Measurements from ENCODE around the gene QRICH2. TPM values are rescaled to one million over a fixed set of nuclear protein-coding genes. Genes with fewer than 3 reads are reported as not detected.
"Not testable (repeated sequence)": the region's sequence is repeated elsewhere in the genome, so short reads cannot be mapped to it uniquely, and the experiment has no call there.

QRICH2 gene
- total RNA-seq, 1 experiment from 2014 or later = 4.7 TPM

DNA sequence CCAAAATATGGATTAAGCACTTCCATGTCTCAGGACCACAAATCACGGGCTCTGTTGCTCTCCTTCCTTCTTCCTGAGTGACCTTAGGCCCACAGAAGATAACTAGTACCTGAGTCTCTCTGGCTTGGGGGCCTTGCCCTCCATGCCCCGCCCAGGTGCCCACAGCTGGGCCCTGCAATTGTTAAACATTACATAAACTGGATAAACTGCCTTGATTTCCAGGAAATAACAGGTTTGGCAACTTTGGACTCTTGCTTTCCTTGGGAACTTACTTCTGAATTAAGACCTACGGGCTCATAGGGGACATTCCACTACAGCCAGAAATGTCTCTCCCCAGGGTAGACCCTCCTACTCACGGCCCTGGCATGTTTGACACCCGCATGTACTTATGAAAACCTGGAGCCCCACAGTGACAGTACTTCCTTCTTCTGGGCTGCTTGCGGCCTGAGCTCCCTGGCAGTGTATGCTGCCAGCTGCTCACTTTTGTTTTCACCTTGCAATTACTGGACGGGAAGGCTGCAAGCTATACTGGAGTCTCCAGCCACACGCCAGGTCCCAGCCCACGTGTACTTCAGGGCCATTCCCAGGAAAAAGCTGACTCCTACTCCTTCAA lies 45.2 kb downstream of the QRICH2 start:
- H3K9me3 ChIP-seq (replicated peaks) = peaks cover 2% of the 10 kb centered on the region; the same call in 1 of the 2 replicates
- H3K27ac ChIP-seq = peak overlapping the region; percentile 71
- no peaks in the 10 kb centered on the region for H3K27me3 ChIP-seq (replicated peaks)
- peaks cover 22% of the 10 kb centered on the region for H3K36me3 ChIP-seq
- no peak overlapping the region for H3K4me3 ChIP-seq
- H3K4me1 ChIP-seq (replicated peaks) = peaks cover 47% of the 10 kb centered on the region
- DNase-seq (ENCODE audit: low read depth in 1 of 2, low spot score in 2 of 2) = no peak

DNA sequence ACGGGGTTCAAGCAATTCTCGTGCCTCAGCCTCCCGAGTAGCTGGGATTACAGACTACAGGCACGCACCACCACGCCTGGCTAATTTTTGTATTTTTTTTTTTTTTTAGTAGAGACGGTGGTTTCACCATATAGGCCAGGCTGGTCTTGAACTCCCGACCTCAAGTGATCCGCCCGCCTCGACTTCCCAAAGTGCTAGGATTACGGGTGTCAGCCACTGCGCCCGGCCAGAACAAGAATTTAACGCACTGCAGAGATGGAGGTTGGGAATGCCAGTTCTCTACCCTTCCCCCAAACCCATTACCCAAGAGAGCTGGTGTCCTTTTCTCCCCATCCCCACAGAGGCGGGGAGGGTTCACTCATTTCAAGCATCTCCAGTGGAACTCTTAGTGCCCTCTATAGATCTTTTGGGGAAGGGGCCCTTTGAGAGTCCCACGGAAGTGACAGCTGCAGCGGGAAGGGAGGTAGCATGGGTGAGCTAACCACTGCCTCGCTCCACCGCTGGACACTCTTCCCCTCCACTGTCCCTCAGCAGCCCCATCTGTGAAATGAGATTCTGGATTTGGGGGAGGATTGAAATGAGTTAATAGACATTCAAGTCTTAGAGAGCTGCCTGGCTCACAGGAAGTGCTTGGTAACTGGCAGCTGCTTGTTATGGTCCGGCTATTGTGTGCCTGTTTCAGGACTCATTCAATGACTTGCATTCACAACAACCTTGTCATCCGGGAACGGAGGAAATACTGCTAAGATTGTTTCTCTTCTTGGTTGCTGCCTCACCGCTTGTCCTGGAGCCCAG lies 46.5 kb downstream of the QRICH2 start:
- DNase-seq (ENCODE audit: low read depth in 1 of 2, low spot score in 2 of 2) = peak; percentile 65 to 79
- H3K9me3 ChIP-seq (replicated peaks) = peaks cover 2% of the 10 kb centered on the region; the same call in 1 of the 2 replicates
- peaks cover 12% of the 10 kb centered on the region for H3K36me3 ChIP-seq
- H3K27me3 ChIP-seq (replicated peaks) = no peaks in the 10 kb centered on the region
- peaks cover 36% of the 10 kb centered on the region for H3K4me1 ChIP-seq (replicated peaks)
- H3K4me3 ChIP-seq = no peak overlapping the region
- peak overlapping the region; percentile 71 for H3K27ac ChIP-seq

- Histone ChIP-seq H3K9me3 (replicated peaks) (peaks cover under 1% of the 10 kb centered on the region; the same call in 1 of the 2 replicates), H3K27ac (no peak overlapping the region), H3K27me3 (replicated peaks) (no peaks in the 10 kb centered on the region), H3K4me3 (no peak overlapping the region), H3K4me1 (replicated peaks) (peaks cover 32% of the 10 kb centered on the region), H3K36me3 (peaks cover 4% of the 10 kb centered on the region)
- no peak for DNase-seq (ENCODE audit: low read depth in 1 of 2, low spot score in 2 of 2)
Observed at GRCh38 chr17:76260669-76261068, 47.4 kb downstream of the QRICH2 start.

GRCh38 chr17:76260220-76260619 lies 47.9 kb downstream of the QRICH2 start:
- Histone ChIP-seq H3K27ac (no peak overlapping the region), H3K36me3 (no peaks in the 10 kb centered on the region; the same call in 1 of the 2 replicates), H3K9me3 (replicated peaks) (no peaks in the 10 kb centered on the region), H3K27me3 (replicated peaks) (no peaks in the 10 kb centered on the region), H3K4me3 (no peak overlapping the region), H3K4me1 (replicated peaks) (peaks cover 32% of the 10 kb centered on the region)
- DNase-seq (ENCODE audit: low read depth in 1 of 2, low spot score in 2 of 2) = no peak

- H3K4me1 ChIP-seq (replicated peaks); DNase-seq (ENCODE audit: low read depth in 1 of 2, low spot score in 2 of 2); H3K27ac ChIP-seq; H3K4me3 ChIP-seq; H3K36me3 ChIP-seq; H3K27me3 ChIP-seq (replicated peaks); H3K9me3 ChIP-seq (replicated peaks): not testable (repeated sequence)
Observed at GRCh38 chr17:76256430-76257050, 51.5 kb downstream of the QRICH2 start.

- Histone ChIP-seq H3K27me3 (replicated peaks) (no peaks in the 10 kb centered on the region), H3K27ac (no peak overlapping the region), H3K4me1 (replicated peaks) (no peaks in the 10 kb centered on the region; the same call in 1 of the 2 replicates), H3K9me3 (replicated peaks) (no peaks in the 10 kb centered on the region), H3K4me3 (no peak overlapping the region), H3K36me3 (no peaks in the 10 kb centered on the region)
- no peak for DNase-seq (ENCODE audit: low read depth in 1 of 2, low spot score in 2 of 2)
Observed at GRCh38 chr17:76255801-76256429, 52.2 kb downstream of the QRICH2 start.

- no peak overlapping the region for H3K27ac ChIP-seq
- no peaks in the 10 kb centered on the region for H3K9me3 ChIP-seq (replicated peaks)
- H3K4me1 ChIP-seq (replicated peaks) = no peaks in the 10 kb centered on the region; the same call in 1 of the 2 replicates
- H3K36me3 ChIP-seq = no peaks in the 10 kb centered on the region
- DNase-seq (ENCODE audit: low read depth in 1 of 2, low spot score in 2 of 2) = no peak
- no peaks in the 10 kb centered on the region for H3K27me3 ChIP-seq (replicated peaks)
- no peak overlapping the region for H3K4me3 ChIP-seq
Observed at GRCh38 chr17:76254275-76254674, 53.8 kb downstream of the QRICH2 start.

- H3K4me3 ChIP-seq = no peak overlapping the region
- H3K27ac ChIP-seq = no peak overlapping the region
- no peaks in the 10 kb centered on the region for H3K9me3 ChIP-seq (replicated peaks)
- no peaks in the 10 kb centered on the region for H3K27me3 ChIP-seq (replicated peaks)
- DNase-seq (ENCODE audit: low read depth in 1 of 2, low spot score in 2 of 2) = no peak
- H3K36me3 ChIP-seq = no peaks in the 10 kb centered on the region
- no peaks in the 10 kb centered on the region; the same call in 1 of the 2 replicates for H3K4me1 ChIP-seq (replicated peaks)
Observed at GRCh38 chr17:76253841-76254240, 54.2 kb downstream of the QRICH2 start.

DNA sequence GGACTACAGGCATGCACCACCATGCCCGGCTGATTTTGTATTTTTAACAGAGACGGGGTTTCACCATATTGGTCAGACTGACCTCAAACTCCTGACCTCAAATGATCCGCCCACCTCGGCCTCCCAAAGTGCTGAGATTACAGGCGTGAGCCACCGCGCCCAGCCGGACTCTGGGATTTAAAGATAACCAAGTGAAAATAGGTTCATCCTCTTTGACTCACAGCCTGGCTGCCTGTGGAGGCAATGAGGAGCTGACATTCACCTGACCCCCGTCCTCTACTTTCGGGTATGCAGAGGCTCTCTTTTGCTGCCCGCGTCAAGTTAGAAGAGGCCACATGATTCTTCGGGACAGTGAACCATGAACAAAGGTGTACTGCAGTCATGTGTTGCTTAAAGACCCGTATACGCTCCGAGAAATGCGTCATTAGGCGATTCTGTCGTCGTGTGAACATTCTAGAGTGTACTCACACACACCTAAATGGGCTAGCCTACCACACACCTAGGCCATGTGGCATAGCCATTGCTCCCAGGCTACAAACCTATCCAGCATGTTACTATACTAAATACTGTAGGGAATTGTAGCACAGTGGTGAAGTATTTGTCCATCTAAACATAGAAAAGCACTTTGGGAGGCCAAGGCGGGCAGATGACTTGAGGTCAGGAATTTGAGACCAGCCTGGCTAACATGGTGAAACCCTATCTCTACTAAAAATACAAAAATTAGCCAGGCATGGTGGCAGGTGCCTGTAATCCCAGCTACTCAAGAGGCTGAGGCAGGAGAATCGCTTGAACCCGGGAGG lies 54.9 kb downstream of the QRICH2 start:
- DNase-seq (ENCODE audit: low read depth in 1 of 2, low spot score in 2 of 2); H3K4me3 ChIP-seq; H3K36me3 ChIP-seq; H3K27ac ChIP-seq; H3K4me1 ChIP-seq (replicated peaks); H3K27me3 ChIP-seq (replicated peaks); H3K9me3 ChIP-seq (replicated peaks): not testable (repeated sequence)

- Histone ChIP-seq H3K27me3 (replicated peaks) (no peaks in the 10 kb centered on the region), H3K4me1 (replicated peaks) (no peaks in the 10 kb centered on the region; the same call in 1 of the 2 replicates), H3K36me3 (no peaks in the 10 kb centered on the region), H3K27ac (no peak overlapping the region), H3K9me3 (replicated peaks) (no peaks in the 10 kb centered on the region), H3K4me3 (no peak overlapping the region)
- peak in 1 of 2 experiments; percentile 33 for DNase-seq (ENCODE audit: low read depth in 1 of 2, low spot score in 2 of 2)
Observed at GRCh38 chr17:76252040-76252954, 55.8 kb downstream of the QRICH2 start.

GRCh38 chr17:76251478-76252039 lies 56.5 kb downstream of the QRICH2 start:
- Histone ChIP-seq H3K27ac (no peak overlapping the region), H3K9me3 (replicated peaks) (no peaks in the 10 kb centered on the region)
- no peak for DNase-seq (ENCODE audit: low read depth in 1 of 2, low spot score in 2 of 2)

GRCh38 chr17:76250141-76250540 lies 57.9 kb downstream of the QRICH2 start:
- no peaks in the 10 kb centered on the region; the same call in 1 of the 2 replicates for H3K4me1 ChIP-seq (replicated peaks)
- H3K27me3 ChIP-seq (replicated peaks) = no peaks in the 10 kb centered on the region
- no peak for DNase-seq (ENCODE audit: low read depth in 1 of 2, low spot score in 2 of 2)
- no peaks in the 10 kb centered on the region for H3K9me3 ChIP-seq (replicated peaks)
- H3K4me3 ChIP-seq = no peak overlapping the region
- no peak overlapping the region for H3K27ac ChIP-seq
- no peaks in the 10 kb centered on the region for H3K36me3 ChIP-seq

More at GRCh38 chr17:76251478-76252039, 56.5 kb downstream of the QRICH2 start:
- no peak overlapping the region for H3K4me3 ChIP-seq
- no peaks in the 10 kb centered on the region for H3K36me3 ChIP-seq
- H3K27me3 ChIP-seq (replicated peaks) = no peaks in the 10 kb centered on the region
- H3K4me1 ChIP-seq (replicated peaks) = no peaks in the 10 kb centered on the region; the same call in 1 of the 2 replicates

Measured in SJSA1 (cell line).